ENCODE measurements around the gene NKX6-2. TPM values are rescaled to one million over a fixed set of nuclear protein-coding genes. Genes with fewer than 3 reads are reported as not detected.

Gene NKX6-2
- total and polyA plus RNA-seq, 2 donors from 2014 or later = 2.5 TPM; not detected in 1

GRCh38 chr10:132761395-132762060, 24.4 kb downstream of the NKX6-2 start:
- no peak overlapping the region for H3K4me3 ChIP-seq (ENCODE audit: low read length in 3 of 3)
- no peaks in the 10 kb centered on the region for H3K27me3 ChIP-seq (ENCODE audit: control insufficient read depth, insufficient read depth, low read length)
- no peaks in the 10 kb centered on the region for H3K9me3 ChIP-seq (ENCODE audit: control insufficient read depth in 2 of 3, insufficient read depth in 1 of 3, low read length in 3 of 3)
- H3K36me3 ChIP-seq (ENCODE audit: control insufficient read depth in 2 of 3, insufficient read depth in 3 of 3, low read length in 3 of 3) = peaks cover under 1 to 7% (median 7%) of the 10 kb centered on the region in 3 donors
- no peak for TF ChIP-seq CTCF (IDR thresholded peaks at IDR 0.05; ENCODE audit: borderline replicate concordance, extremely low read depth, insufficient read depth)
- no peak for DNase-seq
- FAIRE-seq = no peak
- H3K4me1 ChIP-seq (ENCODE audit: control insufficient read depth in 2 of 3, insufficient read depth in 2 of 3, low read depth in 1 of 3, low read length in 3 of 3) = no peaks in the 10 kb centered on the region
- intact Hi-C loops (cut with DNase I) = no loop called here
- no peak overlapping the region for H3K27ac ChIP-seq (ENCODE audit: low read depth in 2 of 2, low read length in 2 of 2)
- H3K9ac ChIP-seq (ENCODE audit: low read length in 3 of 3) = no peak overlapping the region

GRCh38 chr10:132758865-132759264, 27.1 kb downstream of the NKX6-2 start:
- DNase-seq = no peak
- Histone ChIP-seq H3K4me3 (ENCODE audit: low read length in 3 of 3) (no peak overlapping the region), H3K27ac (ENCODE audit: low read depth in 2 of 2, low read length in 2 of 2) (no peak overlapping the region), H3K36me3 (ENCODE audit: control insufficient read depth in 2 of 3, insufficient read depth in 3 of 3, low read length in 3 of 3) (peaks cover 7 to 11% (median 10%) of the 10 kb centered on the region in 3 donors), H3K4me1 (ENCODE audit: control insufficient read depth in 2 of 3, insufficient read depth in 2 of 3, low read depth in 1 of 3, low read length in 3 of 3) (no peaks in the 10 kb centered on the region), H3K9ac (ENCODE audit: low read length in 3 of 3) (no peak overlapping the region), H3K27me3 (ENCODE audit: control insufficient read depth, insufficient read depth, low read length) (no peaks in the 10 kb centered on the region), H3K9me3 (ENCODE audit: control insufficient read depth in 2 of 3, insufficient read depth in 1 of 3, low read length in 3 of 3) (peaks cover 0 to 3% (median 0%) of the 10 kb centered on the region in 3 donors)
- no peak for FAIRE-seq
- TF ChIP-seq CTCF (IDR thresholded peaks at IDR 0.05; ENCODE audit: borderline replicate concordance, extremely low read depth, insufficient read depth) = no peak
- intact Hi-C loops (cut with DNase I) = no loop called here

- intact Hi-C loops (cut with DNase I) = no loop called here
- no peaks in the 10 kb centered on the region for H3K4me1 ChIP-seq (ENCODE audit: control insufficient read depth in 2 of 3, insufficient read depth in 2 of 3, low read depth in 1 of 3, low read length in 3 of 3)
- no peaks in the 10 kb centered on the region for H3K27me3 ChIP-seq (ENCODE audit: control insufficient read depth, insufficient read depth, low read length)
- no peak for TF ChIP-seq CTCF (IDR thresholded peaks at IDR 0.05; ENCODE audit: borderline replicate concordance, extremely low read depth, insufficient read depth)
- no peak overlapping the region for H3K4me3 ChIP-seq (ENCODE audit: low read length in 3 of 3)
- DNase-seq (no peak), FAIRE-seq (no peak)
- no peak overlapping the region for H3K9ac ChIP-seq (ENCODE audit: low read length in 3 of 3)
- peaks cover 0 to 3% (median 0%) of the 10 kb centered on the region in 3 donors for H3K9me3 ChIP-seq (ENCODE audit: control insufficient read depth in 2 of 3, insufficient read depth in 1 of 3, low read length in 3 of 3)
- no peak overlapping the region for H3K27ac ChIP-seq (ENCODE audit: low read depth in 2 of 2, low read length in 2 of 2)
- peaks cover 7 to 11% (median 7%) of the 10 kb centered on the region in 3 donors for H3K36me3 ChIP-seq (ENCODE audit: control insufficient read depth in 2 of 3, insufficient read depth in 3 of 3, low read length in 3 of 3)
Measured at GRCh38 chr10:132757171-132757570, 28.8 kb downstream of the NKX6-2 start.
